ENCODE data around the gene FNIP1.
"Not testable (repeated sequence)": the region's sequence is repeated elsewhere in the genome, so short reads cannot be mapped to it uniquely, and the experiment has no call there.

Gene FNIP1

GRCh38 chr5:131786900-131787692, 9.7 kb downstream of the FNIP1 start:
- DNase-seq, result no peak

DNA sequence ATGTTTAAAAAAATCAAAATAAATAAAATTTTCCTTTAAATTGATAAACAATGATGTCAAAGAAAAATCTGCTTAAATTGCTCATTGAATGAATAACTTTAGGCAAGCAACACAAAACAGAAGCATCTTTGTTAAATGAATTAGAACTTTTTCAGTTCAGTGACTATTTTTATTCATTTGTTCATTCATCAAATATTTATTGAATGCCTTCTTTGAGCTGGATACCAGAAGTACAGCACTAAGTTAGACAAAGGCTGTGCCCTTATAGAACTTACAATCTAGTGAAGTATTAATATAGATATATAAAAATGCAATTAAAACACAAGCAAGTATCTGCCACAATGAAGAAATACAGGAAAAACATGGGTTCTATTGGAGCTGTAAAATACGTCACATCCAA, 10.8 kb downstream of the FNIP1 start:
- DNase-seq, result no peak

GRCh38 chr5:131783874-131784273, 12.9 kb downstream of the FNIP1 start:
- DNase-seq, result no peak

DNA sequence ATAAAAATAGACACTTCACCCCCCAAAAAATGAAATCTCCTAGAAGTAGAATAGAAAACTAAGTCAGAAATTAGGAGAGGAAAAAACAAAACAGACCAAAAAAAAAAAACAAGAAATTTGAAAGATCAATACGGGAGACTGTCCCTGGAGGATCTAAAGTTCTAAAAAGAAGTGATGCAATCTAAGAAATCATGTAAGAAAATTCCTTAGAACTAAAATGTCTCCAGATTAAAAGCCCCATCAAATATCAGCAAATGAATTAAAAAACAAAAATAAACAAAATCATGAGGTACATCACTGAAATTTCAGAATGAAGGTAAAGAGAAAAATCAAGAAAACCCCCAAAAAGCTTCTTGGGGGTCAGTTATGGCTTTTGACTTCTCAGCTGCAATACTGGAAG, 13.5 kb downstream of the FNIP1 start:
- DNase-seq, result no peak

DNA sequence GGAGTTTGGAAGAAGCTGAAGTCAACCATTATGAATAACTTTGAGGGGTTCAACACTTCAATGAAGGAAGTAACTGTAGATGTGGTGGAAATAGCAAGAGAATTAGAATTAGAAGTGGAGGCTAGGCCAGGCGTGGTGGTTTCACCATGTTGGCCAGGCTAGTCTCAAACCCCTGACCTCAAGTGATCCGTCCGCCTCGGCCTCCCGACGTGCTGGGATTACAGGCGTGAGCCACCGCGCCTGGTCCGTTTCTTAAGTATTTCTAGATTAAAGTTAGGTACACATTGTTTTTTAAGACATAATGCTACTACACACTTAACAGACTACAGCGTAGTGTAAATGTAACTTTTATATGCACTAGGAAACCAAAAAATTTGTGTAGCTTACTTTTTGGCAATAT, 14.1 kb downstream of the FNIP1 start:
- DNase-seq, result no peak

DNA sequence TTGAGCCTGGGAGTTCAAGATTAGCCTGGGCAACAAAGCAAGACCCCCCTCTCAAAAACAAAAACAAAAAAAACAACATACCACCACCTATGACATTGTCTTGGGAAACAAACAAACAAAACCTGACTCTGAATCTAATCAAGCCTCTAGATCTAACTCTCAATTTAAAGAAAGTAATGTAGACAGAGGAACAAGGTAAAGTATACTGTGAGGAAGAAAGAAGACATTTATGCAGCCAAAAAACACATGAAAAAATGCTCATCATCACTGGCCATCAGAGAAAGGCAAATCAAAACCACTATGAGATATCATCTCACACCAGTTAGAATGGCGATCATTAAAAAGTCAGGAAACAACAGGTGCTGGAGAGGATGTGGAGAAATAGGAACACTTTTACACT, 18.7 kb downstream of the FNIP1 start:
- DNase-seq, result not testable (repeated sequence)

DNA sequence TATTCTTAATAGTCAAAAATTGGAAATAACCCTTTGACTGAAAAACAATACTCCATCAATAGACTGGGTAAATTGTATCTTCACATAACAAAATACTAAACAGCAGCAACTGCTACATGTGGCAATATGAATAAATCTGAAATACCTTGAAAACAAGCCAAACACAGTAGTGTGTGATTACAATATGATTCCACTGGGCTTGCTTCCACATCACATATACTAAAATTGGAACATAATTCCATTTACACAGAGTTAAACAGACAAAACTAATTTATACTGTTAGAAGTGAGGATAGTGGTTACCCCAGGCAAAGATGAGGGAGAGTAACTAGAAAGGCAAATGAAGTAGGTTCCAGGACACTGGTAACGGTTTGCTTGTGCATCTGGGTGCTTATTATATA, 20.4 kb downstream of the FNIP1 start:
- DNase-seq, result no peak

GRCh38 chr5:131774652-131775367, 22.0 kb downstream of the FNIP1 start:
- DNase-seq, result no peak

DNA sequence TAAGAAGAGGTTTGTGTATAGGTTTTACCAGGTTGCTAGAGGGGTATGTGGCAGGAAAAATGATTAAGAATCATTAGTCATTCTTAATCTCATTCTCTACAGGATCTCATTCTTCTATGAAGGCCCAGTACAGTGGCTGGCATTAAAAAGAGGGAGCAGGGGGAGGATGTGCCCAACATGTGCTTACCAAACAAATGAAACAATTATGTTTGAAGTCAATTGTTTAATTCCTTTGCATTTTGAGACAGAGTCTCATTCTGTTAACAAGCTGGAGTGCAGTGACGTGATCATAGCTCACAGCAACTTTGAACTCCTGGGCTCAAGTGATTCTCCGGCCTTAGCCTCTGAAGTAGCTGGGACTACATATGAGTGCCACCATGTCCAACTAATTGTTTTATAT, 23.0 kb downstream of the FNIP1 start:
- no peak for DNase-seq

DNA sequence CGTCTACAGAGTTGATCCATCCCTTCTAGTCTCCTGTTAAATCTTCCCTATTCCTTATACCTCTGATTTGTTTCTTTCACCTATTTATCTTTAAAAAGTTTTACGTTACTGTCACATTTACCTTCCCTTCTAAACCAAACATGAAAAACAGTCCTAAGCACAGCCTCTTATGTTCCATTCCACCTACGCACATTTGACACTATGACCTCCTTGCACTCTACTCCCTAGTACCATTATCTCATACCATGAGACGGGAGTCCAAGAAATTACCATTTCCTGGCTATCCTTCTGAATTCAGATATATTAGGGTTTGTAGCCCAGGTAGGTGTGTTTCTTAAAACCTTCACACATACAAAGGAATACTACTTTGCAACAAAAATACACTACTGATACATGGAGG, 25.1 kb downstream of the FNIP1 start:
- DNase-seq, result no peak

DNA sequence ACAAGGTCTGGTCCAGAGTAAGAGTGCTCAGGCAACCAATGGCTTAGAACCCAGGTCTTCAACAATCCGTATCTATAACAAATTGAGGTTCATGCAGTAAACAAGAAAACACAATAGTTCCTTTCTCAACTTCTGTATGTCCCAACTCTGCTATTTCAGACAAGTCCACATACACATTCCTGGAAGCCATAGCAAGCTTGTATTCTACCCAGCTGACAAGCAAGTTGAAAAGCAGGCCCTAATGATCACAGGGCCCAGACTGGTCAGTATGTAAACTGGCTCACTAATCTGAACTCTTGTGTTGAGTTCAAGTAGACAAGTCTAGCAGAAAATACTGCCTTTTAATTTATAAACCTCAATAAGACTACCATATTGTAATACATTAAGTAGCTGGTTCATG, 26.9 kb downstream of the FNIP1 start:
- DNase-seq, result no peak

DNA sequence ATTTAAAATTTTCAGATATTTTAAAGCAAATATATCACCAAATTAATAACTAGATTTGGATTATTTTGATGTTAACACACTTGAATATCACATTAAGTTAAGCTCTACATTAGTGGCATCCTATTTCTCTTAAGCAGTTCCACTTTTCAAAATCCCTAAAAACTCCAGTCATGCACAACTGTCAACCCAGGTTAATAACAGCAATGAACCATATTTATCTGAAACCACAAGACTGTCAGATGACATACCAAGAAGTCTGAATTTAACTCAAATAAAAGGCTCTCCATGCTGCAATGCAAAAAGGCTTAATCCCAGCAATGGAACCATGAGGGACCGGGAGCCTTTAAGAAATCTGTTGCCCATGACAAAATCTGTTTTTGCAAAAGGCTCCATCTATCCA, 27.5 kb downstream of the FNIP1 start:
- DNase-seq, result no peak

- no peak for DNase-seq
Observed at GRCh38 chr5:131767891-131768290, 28.9 kb downstream of the FNIP1 start.

- no peak for DNase-seq
Observed at GRCh38 chr5:131766689-131767088, 30.1 kb downstream of the FNIP1 start.

DNA sequence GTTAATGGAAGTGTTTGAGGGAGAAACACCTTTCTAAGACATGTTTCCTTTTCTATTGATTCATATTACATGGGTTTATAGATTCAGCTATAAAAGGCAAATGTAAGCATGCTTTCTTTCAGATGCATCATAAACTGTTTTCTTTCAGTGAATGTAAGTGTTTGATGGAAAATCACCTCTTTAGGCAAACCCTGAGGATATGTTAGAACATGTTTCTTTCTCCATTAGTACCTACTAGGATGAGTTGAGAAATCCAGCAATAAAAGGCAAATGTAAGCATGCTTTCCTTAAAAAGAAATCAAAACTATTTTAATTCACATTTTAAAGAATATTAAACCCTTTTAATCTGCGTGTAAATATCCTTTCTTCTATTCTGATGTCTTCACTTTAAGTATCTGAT, 31.6 kb downstream of the FNIP1 start:
- DNase-seq, result no peak

DNA sequence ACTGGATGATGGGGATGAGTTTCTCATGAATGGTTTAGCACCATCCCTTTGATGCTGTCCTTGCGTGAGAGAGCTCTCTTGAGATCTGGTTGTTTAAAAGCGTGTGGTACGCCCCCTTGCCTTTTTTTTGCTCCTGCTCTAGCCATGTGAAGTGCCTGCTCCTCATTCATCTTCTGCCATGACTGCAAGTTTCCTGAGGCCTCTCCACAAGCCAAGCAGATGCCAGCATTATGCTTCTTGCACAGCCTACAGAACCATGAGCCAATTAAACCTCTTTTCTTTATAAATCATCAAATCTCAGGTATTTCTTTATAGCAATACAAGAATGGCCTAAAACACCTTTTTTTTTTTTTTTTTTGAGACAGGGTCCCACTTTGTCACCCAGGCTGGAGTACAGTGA, 32.8 kb downstream of the FNIP1 start:
- no peak for DNase-seq

DNA sequence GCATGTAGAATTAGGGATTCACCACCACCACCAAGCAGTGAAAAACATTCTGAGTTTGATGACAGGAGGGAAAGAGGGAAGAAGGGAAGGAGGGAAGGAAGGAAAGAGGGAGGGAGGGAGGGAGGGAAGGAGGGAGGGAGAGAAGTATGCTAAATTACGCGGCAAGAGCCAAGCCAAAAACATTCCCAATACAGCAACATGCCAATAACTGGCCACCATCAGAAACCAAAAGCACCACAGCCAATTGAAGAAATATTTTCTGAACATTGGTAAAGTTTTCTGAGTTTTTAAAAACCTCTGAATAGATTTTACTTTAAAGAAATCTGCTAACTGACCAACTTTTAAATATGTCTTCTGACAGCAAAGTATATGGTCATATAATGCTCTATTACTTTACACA, 36.0 kb downstream of the FNIP1 start:
- DNase-seq, result no peak

DNA sequence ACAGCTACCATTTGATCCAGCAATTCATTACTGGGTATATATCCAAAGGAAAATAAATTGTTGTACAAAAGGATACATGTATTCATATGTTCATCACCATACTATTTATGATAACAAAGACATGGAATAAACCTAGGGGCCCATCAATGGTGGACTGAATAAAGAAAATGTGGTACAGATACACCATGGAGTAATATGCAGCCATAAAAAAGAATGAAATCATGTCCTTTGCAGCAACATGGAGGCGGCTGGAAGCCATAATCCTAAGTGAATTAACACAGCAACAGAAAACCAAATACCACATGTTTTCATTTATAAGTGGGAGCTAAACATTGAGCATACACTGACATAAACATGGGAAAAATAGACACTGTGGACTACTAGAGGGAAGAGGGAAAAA, 37.1 kb downstream of the FNIP1 start:
- no peak for DNase-seq

- no peak for DNase-seq
Observed at GRCh38 chr5:131758520-131758900, 38.3 kb downstream of the FNIP1 start.

- no peak for DNase-seq
Observed at GRCh38 chr5:131757830-131758519, 38.8 kb downstream of the FNIP1 start.

DNA sequence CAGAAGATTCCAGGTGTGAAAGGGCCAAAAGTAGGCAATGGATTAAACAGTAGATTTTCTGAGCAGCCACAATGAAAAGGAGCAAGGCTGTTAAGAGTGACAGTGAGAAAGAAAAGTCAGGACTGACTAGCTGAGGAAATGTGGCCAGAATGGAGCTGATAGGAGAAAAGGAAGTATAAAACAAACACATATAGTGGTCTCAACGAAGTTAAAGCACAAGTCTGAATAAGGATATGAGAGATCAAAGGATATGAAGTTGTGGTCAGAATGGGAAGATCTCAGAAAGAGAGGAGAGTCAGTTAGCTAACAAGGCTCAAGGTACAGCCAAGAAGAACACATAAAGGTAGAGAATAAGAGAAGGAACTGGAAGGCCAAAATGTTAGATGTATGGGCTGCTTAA, 39.9 kb downstream of the FNIP1 start:
- no peak for DNase-seq

DNA sequence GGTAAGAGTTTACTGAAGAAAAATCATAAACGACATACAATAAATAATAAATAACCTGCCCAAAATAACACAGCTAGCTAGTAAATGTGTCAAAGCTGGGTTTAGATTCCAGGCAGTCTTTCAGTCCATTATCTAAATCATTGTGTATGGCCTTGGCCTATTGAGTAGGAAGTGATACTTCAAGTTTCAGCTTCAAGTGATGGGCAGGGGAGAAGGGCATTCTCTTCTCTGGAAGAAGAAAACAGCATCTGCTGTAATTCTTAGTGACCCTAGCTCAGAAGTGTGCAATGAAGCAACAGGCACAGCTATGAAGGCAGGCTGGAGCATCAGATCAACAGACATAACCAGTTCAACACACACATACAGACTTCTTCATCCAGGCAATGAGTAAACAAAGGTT, 42.5 kb downstream of the FNIP1 start:
- DNase-seq, result no peak

DNA sequence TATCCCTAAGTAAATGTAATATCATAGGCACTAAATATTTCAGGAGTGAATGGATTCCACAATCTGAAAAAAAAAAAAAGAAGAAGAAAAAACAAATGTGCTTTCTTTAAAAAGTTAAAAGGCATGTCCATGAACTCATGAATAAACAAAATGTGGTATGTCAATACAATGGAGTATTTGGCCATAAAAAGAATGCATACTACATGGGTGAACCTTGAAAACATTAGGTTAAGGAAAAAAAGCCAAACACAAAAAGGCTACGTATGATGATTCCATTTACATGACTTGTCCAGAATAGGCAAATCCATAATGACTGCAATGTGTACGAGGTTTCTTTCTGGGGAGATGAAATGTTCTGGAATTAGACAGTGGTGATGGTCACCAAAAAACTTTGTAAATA, 45.3 kb downstream of the FNIP1 start:
- DNase-seq, result no peak

Measured in SW 1271 (cell line).